DMS53 treated with DMSO at 0.1 percent for 48 hours (cell line): ENCODE data around the gene DNTTIP2.
"Not testable (repeated sequence)": the region's sequence is repeated elsewhere in the genome, so short reads cannot be mapped to it uniquely, and the experiment has no call there.

Source experiments
- DNase-seq: peaks from one replicate; lab custom pipeline; 2025; ENCODE audit not compliant: unreplicated experiment; lab: John Stamatoyannopoulos, UW

The DNTTIP2 gene

GRCh38 chr1:93876244-93876643, 2.8 kb downstream of the DNTTIP2 start:
- no peak for DNase-seq

GRCh38 chr1:93874025-93874651, 4.9 kb downstream of the DNTTIP2 start:
- no peak for DNase-seq

- DNase-seq: no peak
These were observed 7.6 kb downstream of the DNTTIP2 start for GRCh38 chr1:93871366-93871765.

GRCh38 chr1:93869653-93870052, 9.4 kb downstream of the DNTTIP2 start:
- DNase-seq: no peak

- DNase-seq: not testable (repeated sequence)
These were observed 10.5 kb downstream of the DNTTIP2 start for GRCh38 chr1:93868492-93868891.

GRCh38 chr1:93865253-93865652, 13.8 kb downstream of the DNTTIP2 start:
- no peak for DNase-seq

- DNase-seq: no peak
These were observed 14.8 kb downstream of the DNTTIP2 start for GRCh38 chr1:93864175-93864574.

- not testable (repeated sequence) for DNase-seq
These were observed 21.4 kb downstream of the DNTTIP2 start for GRCh38 chr1:93857653-93858052.

GRCh38 chr1:93855983-93856382, 23.0 kb downstream of the DNTTIP2 start:
- DNase-seq: not testable (repeated sequence)

GRCh38 chr1:93853940-93854339, 25.1 kb downstream of the DNTTIP2 start:
- DNase-seq: no peak

GRCh38 chr1:93851878-93852277, 27.1 kb downstream of the DNTTIP2 start:
- DNase-seq: no peak

GRCh38 chr1:93851327-93851712, 27.7 kb downstream of the DNTTIP2 start:
- DNase-seq: no peak

GRCh38 chr1:93850687-93851326, 28.2 kb downstream of the DNTTIP2 start:
- peak; percentile 56 for DNase-seq

- DNase-seq: peak; percentile 53
These were observed 30.6 kb downstream of the DNTTIP2 start for GRCh38 chr1:93848350-93848883.

- DNase-seq: peak; percentile 79
These were observed 31.2 kb downstream of the DNTTIP2 start for GRCh38 chr1:93847811-93848288.

- peak; percentile 96 for DNase-seq
These were observed 31.8 kb downstream of the DNTTIP2 start for GRCh38 chr1:93846992-93847810.

GRCh38 chr1:93846206-93846991, 32.6 kb downstream of the DNTTIP2 start:
- DNase-seq: peak; percentile 91

GRCh38 chr1:93845538-93846205, 33.3 kb downstream of the DNTTIP2 start:
- peak; percentile 90 for DNase-seq

GRCh38 chr1:93844262-93845045, 34.6 kb downstream of the DNTTIP2 start:
- peak; percentile 87 for DNase-seq
